ENCODE measurements around the gene PHKA2.

GRCh38 chrX:18894156-18894555, 89.8 kb downstream of the PHKA2 start:
- TF ChIP-seq CTCF (IDR thresholded peaks at IDR 0.05 in 8 of 11, conservative IDR thresholded peaks at IDR 0.05 in 3 of 11) (no peak), POLR2A (IDR thresholded peaks at IDR 0.05) (no peak)
